WTC11 (cell line): Measurements from ENCODE around the gene LRIG1. TPM values are rescaled to one million over a fixed set of nuclear protein-coding genes. Genes with fewer than 3 reads are reported as not detected.

Experiments used
- ATAC-seq: fragments of 200-7000 bp; cut with Tn5 transposase; 2 replicates; pipeline ENCODE4 v1.10.0; 2021; ENCODE audit warnings: mild to moderate bottlenecking, moderate library complexity
- CTCF ChIA-PET: fragments of 300-600 bp; sonication (Branson Sonifier 250); formaldehyde crosslinking; loops from one replicate; lab custom pipeline; 2021; ENCODE audit warnings: antibody characterized with exemption; lab: Charles Lee
- POLR2A ChIA-PET: fragments of 350-600 bp; sonication (Branson Sonifier 250); formaldehyde crosslinking; loops from one replicate; lab custom pipeline; 2021; ENCODE audit warnings: antibody characterized with exemption; lab: Charles Lee
- DNase-seq: peaks from one replicate; pipeline ENCODE4 v3.0.0; 2021; ENCODE audit warnings: low spot score
- H3K27ac Mint-ChIP-seq: 2 replicates; pipeline ENCODE4 v1.8.0; 2021; ENCODE audit warnings: mixed read lengths
- H3K27me3 Mint-ChIP-seq: 2 replicates; pipeline ENCODE4 v1.8.0; 2021; ENCODE audit warnings: low read depth, mild to moderate bottlenecking, moderate library complexity, mixed read lengths
- H3K36me3 Mint-ChIP-seq: 2 replicates; pipeline ENCODE4 v1.8.0; 2021; ENCODE audit warnings: mixed read lengths
- H3K4me1 Mint-ChIP-seq: 2 replicates; pipeline ENCODE4 v1.8.0; 2022; ENCODE audit warnings: mixed read lengths
- H3K4me3 Mint-ChIP-seq: 2 replicates; pipeline ENCODE4 v1.8.0; 2021; ENCODE audit warnings: mild to moderate bottlenecking, moderate library complexity, mixed read lengths
- H3K9me3 Mint-ChIP-seq: 2 replicates; pipeline ENCODE4 v1.8.0; 2021; ENCODE audit warnings: mixed read lengths
- EMX1 ChIP-seq: fragments of 250-450 bp; sonication (Bioruptor Pico); IDR thresholded peaks from 2 replicates; pipeline ENCODE4 v1.8.0; 2021; ENCODE audit warnings: mild to moderate bottlenecking
- ERG ChIP-seq: fragments of 250-450 bp; sonication (Bioruptor Pico); IDR thresholded peaks from 2 replicates; pipeline ENCODE4 v1.8.0; 2021; ENCODE audit warnings: mild to moderate bottlenecking
- FOXP1 ChIP-seq: sonication (generic); formaldehyde crosslinking; IDR thresholded peaks from 2 replicates; pipeline ENCODE4 v1.8.0; 2022; ENCODE audit warnings: missing genetic modification reagents, mild to moderate bottlenecking, moderate library complexity, borderline replicate concordance
- GTF2I ChIP-seq: fragments of 250-450 bp; sonication (Bioruptor Pico); conservative IDR thresholded peaks from 2 replicates; pipeline ENCODE4 v1.4.0; 2021; ENCODE audit warnings: mild to moderate bottlenecking
- KAT7 ChIP-seq: sonication (generic); formaldehyde crosslinking; IDR thresholded peaks from 2 replicates; pipeline ENCODE4 v1.8.1; 2023; ENCODE audit warnings: missing genetic modification reagents, mild to moderate bottlenecking, borderline replicate concordance
- NR3C1 ChIP-seq: sonication (generic); formaldehyde crosslinking; conservative IDR thresholded peaks from 2 replicates; pipeline ENCODE4 v1.8.1; 2023; ENCODE audit warnings: low read depth, mild to moderate bottlenecking, missing genetic modification reagents
- TEAD1 ChIP-seq: sonication (generic); formaldehyde crosslinking; IDR thresholded peaks from 2 replicates; pipeline ENCODE4 v1.8.0; 2022; ENCODE audit warnings: mild to moderate bottlenecking, missing genetic modification reagents
- TP53 ChIP-seq: sonication (generic); formaldehyde crosslinking; IDR thresholded peaks from 2 replicates; pipeline ENCODE4 v1.8.1; 2023; ENCODE audit warnings: mild to moderate bottlenecking, missing genetic modification reagents
- ZNF121 ChIP-seq: sonication (generic); formaldehyde crosslinking; IDR thresholded peaks from 2 replicates; pipeline ENCODE4 v1.8.0; 2023; ENCODE audit warnings: missing genetic modification reagents
- ZNF423 ChIP-seq: fragments of 250-450 bp; sonication (Bioruptor Pico); IDR thresholded peaks from 2 replicates; pipeline ENCODE4 v2.1.2; 2022; ENCODE audit warnings: mild to moderate bottlenecking, moderate library complexity
- total RNA-seq: library from RNA; stranded (reverse); gene quantifications from 3 replicates; pipeline ENCODE4 v1.2.3, GENCODE V29; 2021
- TF ChIP-seq, protein P1 (sequence below): fragments of 250-450 bp; sonication (Bioruptor Pico); IDR thresholded peaks from 2 replicates; pipeline ENCODE4 v2.1.2; 2022; ENCODE audit warnings: mild to moderate bottlenecking, moderate library complexity
- TF ChIP-seq, protein P2 (sequence below): fragments of 200-600 bp; IDR thresholded peaks from 2 replicates; pipeline ENCODE4 v1.8.0; 2022; ENCODE audit warnings: antibody characterized with exemption
- TF ChIP-seq, protein P3 (sequence below): sonication (generic); formaldehyde crosslinking; IDR thresholded peaks from 2 replicates; pipeline ENCODE4 v1.8.1; 2022; ENCODE audit warnings: low read depth, mild to moderate bottlenecking, moderate library complexity, missing genetic modification reagents, borderline replicate concordance
- TF ChIP-seq, protein P4 (sequence below): sonication (generic); formaldehyde crosslinking; IDR thresholded peaks from 2 replicates; pipeline ENCODE4 v1.8.1; 2023; ENCODE audit warnings: mild to moderate bottlenecking, missing genetic modification reagents, moderate library complexity
- TF ChIP-seq, protein P5 (sequence below): sonication (generic); formaldehyde crosslinking; IDR thresholded peaks from 2 replicates; pipeline ENCODE4 v1.8.0; 2023; ENCODE audit warnings: missing genetic modification reagents, mild to moderate bottlenecking, borderline replicate concordance

LRIG1 gene
- total RNA-seq, 1 experiment from 2014 or later = 105 TPM

- peaks cover 7% of the 10 kb centered on the region for H3K36me3 Mint-ChIP-seq
- TF ChIP-seq, protein P1, sequence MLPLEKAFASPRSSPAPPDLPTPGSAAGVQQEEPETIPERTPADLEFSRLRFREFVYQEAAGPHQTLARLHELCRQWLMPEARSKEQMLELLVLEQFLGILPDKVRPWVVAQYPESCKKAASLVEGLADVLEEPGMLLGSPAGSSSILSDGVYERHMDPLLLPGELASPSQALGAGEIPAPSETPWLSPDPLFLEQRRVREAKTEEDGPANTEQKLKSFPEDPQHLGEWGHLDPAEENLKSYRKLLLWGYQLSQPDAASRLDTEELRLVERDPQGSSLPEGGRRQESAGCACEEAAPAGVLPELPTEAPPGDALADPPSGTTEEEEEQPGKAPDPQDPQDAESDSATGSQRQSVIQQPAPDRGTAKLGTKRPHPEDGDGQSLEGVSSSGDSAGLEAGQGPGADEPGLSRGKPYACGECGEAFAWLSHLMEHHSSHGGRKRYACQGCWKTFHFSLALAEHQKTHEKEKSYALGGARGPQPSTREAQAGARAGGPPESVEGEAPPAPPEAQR (CRISPR knock-in tag) = no peak
- no peak for TF ChIP-seq TEAD1
- TF ChIP-seq, protein P2, sequence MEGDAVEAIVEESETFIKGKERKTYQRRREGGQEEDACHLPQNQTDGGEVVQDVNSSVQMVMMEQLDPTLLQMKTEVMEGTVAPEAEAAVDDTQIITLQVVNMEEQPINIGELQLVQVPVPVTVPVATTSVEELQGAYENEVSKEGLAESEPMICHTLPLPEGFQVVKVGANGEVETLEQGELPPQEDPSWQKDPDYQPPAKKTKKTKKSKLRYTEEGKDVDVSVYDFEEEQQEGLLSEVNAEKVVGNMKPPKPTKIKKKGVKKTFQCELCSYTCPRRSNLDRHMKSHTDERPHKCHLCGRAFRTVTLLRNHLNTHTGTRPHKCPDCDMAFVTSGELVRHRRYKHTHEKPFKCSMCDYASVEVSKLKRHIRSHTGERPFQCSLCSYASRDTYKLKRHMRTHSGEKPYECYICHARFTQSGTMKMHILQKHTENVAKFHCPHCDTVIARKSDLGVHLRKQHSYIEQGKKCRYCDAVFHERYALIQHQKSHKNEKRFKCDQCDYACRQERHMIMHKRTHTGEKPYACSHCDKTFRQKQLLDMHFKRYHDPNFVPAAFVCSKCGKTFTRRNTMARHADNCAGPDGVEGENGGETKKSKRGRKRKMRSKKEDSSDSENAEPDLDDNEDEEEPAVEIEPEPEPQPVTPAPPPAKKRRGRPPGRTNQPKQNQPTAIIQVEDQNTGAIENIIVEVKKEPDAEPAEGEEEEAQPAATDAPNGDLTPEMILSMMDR = no peak
- TF ChIP-seq KAT7 (CRISPR knock-in tag) = no peak
- no peak for TF ChIP-seq ERG (CRISPR knock-in tag)
- TF ChIP-seq, protein P3, sequence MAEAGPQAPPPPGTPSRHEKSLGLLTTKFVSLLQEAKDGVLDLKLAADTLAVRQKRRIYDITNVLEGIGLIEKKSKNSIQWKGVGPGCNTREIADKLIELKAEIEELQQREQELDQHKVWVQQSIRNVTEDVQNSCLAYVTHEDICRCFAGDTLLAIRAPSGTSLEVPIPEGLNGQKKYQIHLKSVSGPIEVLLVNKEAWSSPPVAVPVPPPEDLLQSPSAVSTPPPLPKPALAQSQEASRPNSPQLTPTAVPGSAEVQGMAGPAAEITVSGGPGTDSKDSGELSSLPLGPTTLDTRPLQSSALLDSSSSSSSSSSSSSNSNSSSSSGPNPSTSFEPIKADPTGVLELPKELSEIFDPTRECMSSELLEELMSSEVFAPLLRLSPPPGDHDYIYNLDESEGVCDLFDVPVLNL (CRISPR knock-in tag) = no peak
- TF ChIP-seq TP53 (CRISPR knock-in tag) = no peak
- no peak for TF ChIP-seq EMX1 (CRISPR knock-in tag)
- no peak for TF ChIP-seq NR3C1 (CRISPR knock-in tag)
- TF ChIP-seq ZNF423 (CRISPR knock-in tag) = no peak
- TF ChIP-seq, protein P4, sequence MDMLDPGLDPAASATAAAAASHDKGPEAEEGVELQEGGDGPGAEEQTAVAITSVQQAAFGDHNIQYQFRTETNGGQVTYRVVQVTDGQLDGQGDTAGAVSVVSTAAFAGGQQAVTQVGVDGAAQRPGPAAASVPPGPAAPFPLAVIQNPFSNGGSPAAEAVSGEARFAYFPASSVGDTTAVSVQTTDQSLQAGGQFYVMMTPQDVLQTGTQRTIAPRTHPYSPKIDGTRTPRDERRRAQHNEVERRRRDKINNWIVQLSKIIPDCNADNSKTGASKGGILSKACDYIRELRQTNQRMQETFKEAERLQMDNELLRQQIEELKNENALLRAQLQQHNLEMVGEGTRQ = no peak
- TF ChIP-seq, protein P5, sequence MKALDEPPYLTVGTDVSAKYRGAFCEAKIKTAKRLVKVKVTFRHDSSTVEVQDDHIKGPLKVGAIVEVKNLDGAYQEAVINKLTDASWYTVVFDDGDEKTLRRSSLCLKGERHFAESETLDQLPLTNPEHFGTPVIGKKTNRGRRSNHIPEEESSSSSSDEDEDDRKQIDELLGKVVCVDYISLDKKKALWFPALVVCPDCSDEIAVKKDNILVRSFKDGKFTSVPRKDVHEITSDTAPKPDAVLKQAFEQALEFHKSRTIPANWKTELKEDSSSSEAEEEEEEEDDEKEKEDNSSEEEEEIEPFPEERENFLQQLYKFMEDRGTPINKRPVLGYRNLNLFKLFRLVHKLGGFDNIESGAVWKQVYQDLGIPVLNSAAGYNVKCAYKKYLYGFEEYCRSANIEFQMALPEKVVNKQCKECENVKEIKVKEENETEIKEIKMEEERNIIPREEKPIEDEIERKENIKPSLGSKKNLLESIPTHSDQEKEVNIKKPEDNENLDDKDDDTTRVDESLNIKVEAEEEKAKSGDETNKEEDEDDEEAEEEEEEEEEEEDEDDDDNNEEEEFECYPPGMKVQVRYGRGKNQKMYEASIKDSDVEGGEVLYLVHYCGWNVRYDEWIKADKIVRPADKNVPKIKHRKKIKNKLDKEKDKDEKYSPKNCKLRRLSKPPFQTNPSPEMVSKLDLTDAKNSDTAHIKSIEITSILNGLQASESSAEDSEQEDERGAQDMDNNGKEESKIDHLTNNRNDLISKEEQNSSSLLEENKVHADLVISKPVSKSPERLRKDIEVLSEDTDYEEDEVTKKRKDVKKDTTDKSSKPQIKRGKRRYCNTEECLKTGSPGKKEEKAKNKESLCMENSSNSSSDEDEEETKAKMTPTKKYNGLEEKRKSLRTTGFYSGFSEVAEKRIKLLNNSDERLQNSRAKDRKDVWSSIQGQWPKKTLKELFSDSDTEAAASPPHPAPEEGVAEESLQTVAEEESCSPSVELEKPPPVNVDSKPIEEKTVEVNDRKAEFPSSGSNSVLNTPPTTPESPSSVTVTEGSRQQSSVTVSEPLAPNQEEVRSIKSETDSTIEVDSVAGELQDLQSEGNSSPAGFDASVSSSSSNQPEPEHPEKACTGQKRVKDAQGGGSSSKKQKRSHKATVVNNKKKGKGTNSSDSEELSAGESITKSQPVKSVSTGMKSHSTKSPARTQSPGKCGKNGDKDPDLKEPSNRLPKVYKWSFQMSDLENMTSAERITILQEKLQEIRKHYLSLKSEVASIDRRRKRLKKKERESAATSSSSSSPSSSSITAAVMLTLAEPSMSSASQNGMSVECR (CRISPR knock-in tag) = no peak
- TF ChIP-seq FOXP1 (CRISPR knock-in tag) = no peak
- TF ChIP-seq GTF2I (CRISPR knock-in tag) = no peak
- no peak for TF ChIP-seq ZNF121 (CRISPR knock-in tag)
- ATAC-seq (no peak), DNase-seq (no peak)
- no peak overlapping the region for H3K27ac Mint-ChIP-seq
- ChIA-PET CTCF (interaction anchor here (0.7 kb wide), 1 partner anchor 30 kb away, joined by 3 read pairs; no protein-coding TSS in a partner anchor), POLR2A (no interaction called here)
- peaks cover 5% of the 10 kb centered on the region for H3K9me3 Mint-ChIP-seq
- H3K4me1 Mint-ChIP-seq = peaks cover 17% of the 10 kb centered on the region
- H3K27me3 Mint-ChIP-seq = no peaks in the 10 kb centered on the region
- no peak overlapping the region for H3K4me3 Mint-ChIP-seq
These were observed 152.1 kb downstream of the LRIG1 start for GRCh38 chr3:66348704-66349103.
